HAP-1 (cell line): Measurements from ENCODE around the gene DUSP8.
"Not testable (repeated sequence)": the region's sequence is repeated elsewhere in the genome, so short reads cannot be mapped to it uniquely, and the experiment has no call there.

Experiments used
- DNase-seq, 2 experiments: peaks; one replicate each; pipeline ENCODE4 v3.0.0-alpha.2; 2016 to 2020; ENCODE audit warnings: low spot score in 2 of 2
- H3K27me3 ChIP-seq: fragments of 250-450 bp; sonication (Bioruptor Pico); 2 replicates; pipeline ENCODE4 v1.5.1; 2020; ENCODE audit warnings: low read depth, mild to moderate bottlenecking, moderate library complexity
- H3K36me3 ChIP-seq: fragments of 250-450 bp; sonication (Bioruptor Pico); replicated peaks from 2 replicates; pipeline ENCODE4 v1.5.1; 2020; ENCODE audit warnings: mild to moderate bottlenecking
- H3K4me1 ChIP-seq: fragments of 250-450 bp; sonication (Bioruptor Pico); 2 replicates; pipeline ENCODE4 v1.5.1; 2020; ENCODE audit warnings: mild to moderate bottlenecking
- H3K4me3 ChIP-seq: fragments of 250-450 bp; sonication (Bioruptor Pico); 2 replicates; pipeline ENCODE4 v1.5.1; 2020; ENCODE audit warnings: mild to moderate bottlenecking, moderate library complexity
- H3K9me3 ChIP-seq: fragments of 250-450 bp; sonication (Bioruptor Pico); 2 replicates; pipeline ENCODE4 v1.5.1; 2020; ENCODE audit warnings: mild to moderate bottlenecking, moderate library complexity
- in situ Hi-C: fragments of 300-500 bp; cut with MboI; formaldehyde crosslinking; loops from 3 replicates; pipeline ENCODE4 v1.14.3; 2020; ENCODE audit warnings: low sequenced_read_pairs, inconsistent platforms, mixed read lengths

DUSP8 gene

DNA sequence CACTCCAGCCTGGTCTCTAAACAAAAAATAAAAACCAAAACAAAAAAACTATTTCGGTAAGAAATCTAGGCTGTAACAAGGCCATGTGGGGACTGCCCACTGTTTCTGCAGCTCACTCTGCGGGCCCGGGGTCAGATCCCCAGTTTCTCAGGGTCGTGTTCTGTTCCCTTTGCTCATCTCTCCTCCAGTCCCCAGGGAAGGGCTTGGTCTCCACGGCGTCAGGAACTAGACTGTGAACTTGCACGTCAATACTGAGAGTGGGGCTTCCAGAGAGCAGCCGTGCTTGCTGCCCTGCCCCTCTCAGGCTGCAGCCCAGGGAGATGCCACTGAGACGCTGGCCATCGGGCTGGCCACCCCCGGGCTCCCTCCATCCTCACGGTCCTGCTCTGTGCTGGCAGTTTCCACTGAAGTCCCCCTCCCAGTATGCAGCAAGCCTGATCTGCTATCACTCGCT is 51.8 kb downstream of the DUSP8 start:
- Histone ChIP-seq H3K9me3 (no peaks in the 10 kb centered on the region), H3K4me3 (no peak overlapping the region), H3K36me3 (no peaks in the 10 kb centered on the region), H3K27me3 (no peaks in the 10 kb centered on the region), H3K4me1 (no peaks in the 10 kb centered on the region)
- in situ Hi-C loops = no loop called here
- no peak for DNase-seq

DNA sequence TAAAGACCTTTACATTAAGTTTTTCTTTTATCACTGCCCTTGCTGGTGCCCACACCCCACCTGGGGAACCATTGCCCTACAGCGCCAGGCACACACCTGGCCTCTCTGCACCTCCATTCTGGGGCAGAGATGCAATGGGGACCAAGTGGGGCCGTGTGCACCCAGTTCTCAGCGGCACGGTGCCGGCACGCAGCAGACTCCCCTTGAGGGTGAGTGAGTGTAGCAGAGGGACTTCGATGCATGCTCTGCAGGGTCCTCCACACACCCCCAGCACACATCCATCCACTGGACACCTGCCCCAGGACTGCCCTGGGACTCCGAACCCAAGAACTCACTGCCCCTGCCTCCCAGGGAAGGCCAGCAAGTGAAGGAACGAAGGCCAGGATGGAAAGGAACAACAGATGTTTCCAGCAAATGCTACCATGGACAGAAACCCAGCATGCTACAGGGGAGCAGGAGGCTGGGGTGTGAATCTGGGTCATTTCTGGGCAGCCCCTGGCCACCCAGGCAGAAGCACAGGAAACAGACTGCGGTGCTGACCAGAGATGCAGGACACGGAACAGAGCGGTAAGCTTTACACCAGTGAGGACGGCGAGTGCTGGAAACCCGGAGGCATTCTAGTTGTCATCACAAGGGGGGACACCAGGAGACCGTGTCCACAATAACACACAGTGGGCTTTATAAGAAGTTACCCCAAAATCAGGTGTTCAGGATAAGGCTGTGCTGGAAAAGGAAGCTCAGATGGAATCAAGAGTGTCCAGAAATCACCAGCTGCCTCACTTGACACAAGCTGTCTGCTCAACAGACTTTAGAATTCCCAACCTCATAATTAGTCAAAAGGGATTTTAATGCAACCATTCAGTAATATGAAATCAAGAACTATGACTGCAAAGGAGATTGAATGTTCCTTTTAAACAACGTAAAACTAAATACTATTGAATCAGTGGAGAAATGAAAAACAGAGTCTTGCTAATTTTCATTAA is 52.8 kb downstream of the DUSP8 start:
- H3K4me1 ChIP-seq = no peaks in the 10 kb centered on the region

DNA sequence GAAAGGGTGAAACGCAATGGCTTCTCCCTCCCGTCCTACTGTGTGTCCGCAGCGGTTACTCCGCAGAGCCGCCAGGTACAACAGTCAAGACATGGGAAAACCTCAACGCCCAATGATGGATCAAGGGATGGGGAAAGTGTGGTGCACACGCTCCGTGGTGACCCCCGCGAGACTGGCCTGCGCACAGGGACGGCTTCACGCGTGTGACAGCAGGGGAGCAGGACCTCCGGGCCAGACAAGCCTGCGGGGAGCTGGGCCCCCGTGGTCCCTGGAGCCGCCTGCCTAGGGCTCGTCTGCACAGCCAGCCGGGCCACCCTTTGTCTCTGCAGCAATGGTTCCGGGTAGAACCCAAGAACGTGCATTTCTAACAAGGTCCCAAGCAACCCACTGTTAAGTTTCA is 53.8 kb downstream of the DUSP8 start:
- no peaks in the 10 kb centered on the region for H3K27me3 ChIP-seq
- no peaks in the 10 kb centered on the region for H3K9me3 ChIP-seq
- no peaks in the 10 kb centered on the region for H3K4me1 ChIP-seq
- DNase-seq = no peak
- no peak overlapping the region for H3K4me3 ChIP-seq
- in situ Hi-C loops = loop anchor here (10.0 kb wide), 1 partner anchor 324 kb away; no protein-coding TSS in a partner anchor
- no peaks in the 10 kb centered on the region for H3K36me3 ChIP-seq

More for the DNA sequence above, 52.8 kb downstream of the DUSP8 start:
- Histone ChIP-seq H3K27me3 (no peaks in the 10 kb centered on the region), H3K4me3 (no peak overlapping the region), H3K9me3 (no peaks in the 10 kb centered on the region), H3K36me3 (no peaks in the 10 kb centered on the region)
- no peak for DNase-seq
- in situ Hi-C loops = loop anchor here (10.0 kb wide), 1 partner anchor 325 kb away; no protein-coding TSS in a partner anchor

DNA sequence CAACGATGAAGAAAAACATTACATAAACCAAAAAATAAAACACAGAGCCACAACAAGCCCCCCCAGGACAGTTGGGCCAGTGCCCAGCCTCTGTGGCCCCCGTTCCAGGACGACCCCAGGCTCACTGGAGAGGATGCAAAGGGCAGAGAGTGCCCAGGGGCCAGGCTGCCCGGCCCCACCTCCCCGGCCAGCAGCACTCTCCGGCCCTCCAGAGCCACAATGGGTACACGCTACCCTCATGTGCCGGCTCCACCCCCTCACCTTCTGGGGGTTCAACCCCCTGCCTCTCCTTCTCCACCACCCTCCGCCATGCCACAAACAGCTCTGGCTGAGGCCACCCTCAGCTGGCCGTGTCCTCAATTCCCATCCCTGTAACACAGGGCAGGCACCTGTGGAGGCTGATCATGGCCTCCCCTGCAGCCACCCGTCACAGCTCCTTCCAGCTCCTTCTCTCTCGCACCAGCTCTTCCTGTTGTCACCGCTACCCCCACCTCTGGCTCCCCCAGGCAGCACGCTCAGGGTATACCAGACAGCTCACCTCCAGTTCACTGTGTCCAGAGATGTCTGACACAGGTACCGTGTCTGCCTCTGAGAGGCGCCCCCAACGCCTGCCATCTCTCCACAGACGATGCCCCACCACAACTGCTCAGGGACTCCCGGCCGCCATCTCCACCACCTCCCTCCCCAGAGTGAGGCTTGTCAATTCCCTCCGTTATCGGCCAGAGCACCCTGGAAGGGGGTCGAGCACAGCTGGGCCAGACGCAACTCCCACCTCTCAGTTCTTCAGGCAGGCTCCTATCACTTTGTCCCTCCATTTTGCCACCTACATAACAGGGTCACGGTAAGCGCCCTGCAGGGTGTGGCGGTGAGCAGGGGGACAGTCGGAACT is 54.7 kb downstream of the DUSP8 start:
- Histone ChIP-seq H3K27me3 (no peaks in the 10 kb centered on the region), H3K4me1 (peaks cover 4% of the 10 kb centered on the region), H3K36me3 (no peaks in the 10 kb centered on the region), H3K9me3 (no peaks in the 10 kb centered on the region), H3K4me3 (no peak overlapping the region)
- DNase-seq = no peak
- in situ Hi-C loops = loop anchor here (10.0 kb wide), 1 partner anchor 323 kb away; no protein-coding TSS in a partner anchor

DNA sequence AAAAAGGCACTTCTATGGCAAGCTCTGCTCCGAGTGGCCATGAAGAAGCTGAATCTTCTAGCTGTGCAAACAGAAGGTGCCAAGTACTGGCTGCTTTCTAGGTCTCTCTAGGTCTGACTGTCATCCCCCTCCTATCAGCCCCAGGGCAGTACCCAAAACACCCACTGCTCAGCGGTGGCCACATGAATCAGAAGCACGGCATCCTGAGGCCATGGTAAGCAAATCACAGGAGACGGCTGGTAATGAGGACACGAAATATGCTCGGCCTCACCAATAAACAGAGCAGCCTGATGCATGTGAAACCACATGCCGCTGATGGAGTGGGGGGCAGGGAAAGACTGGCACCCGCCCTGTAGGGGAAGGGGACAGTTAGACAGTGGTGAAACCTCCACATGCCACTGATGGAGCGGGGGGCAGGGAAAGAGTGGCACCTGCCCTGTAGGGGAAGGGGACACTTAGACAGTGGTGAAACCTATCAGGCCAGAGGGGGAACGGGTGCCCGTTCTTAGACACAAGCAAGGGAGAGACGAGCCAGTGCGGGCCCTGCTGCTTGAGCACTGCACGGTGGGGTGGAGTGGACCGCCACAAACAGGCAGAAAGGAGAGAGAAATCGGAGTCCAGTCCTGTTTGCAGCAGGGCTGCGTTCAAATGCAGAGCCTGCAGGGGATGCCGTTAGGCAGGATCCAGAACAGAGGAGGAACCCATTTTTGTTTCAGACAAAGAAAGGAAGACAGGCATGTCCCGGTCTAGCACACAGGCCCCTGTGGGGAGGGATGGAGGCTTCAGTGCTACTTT is 55.6 kb downstream of the DUSP8 start:
- Histone ChIP-seq H3K4me3 (no peak overlapping the region), H3K36me3 (no peaks in the 10 kb centered on the region), H3K9me3 (no peaks in the 10 kb centered on the region), H3K27me3 (no peaks in the 10 kb centered on the region), H3K4me1 (peaks cover 4% of the 10 kb centered on the region)
- no peak for DNase-seq
- in situ Hi-C loops = loop anchor here (10.0 kb wide), 1 partner anchor 322 kb away; no protein-coding TSS in a partner anchor

DNA sequence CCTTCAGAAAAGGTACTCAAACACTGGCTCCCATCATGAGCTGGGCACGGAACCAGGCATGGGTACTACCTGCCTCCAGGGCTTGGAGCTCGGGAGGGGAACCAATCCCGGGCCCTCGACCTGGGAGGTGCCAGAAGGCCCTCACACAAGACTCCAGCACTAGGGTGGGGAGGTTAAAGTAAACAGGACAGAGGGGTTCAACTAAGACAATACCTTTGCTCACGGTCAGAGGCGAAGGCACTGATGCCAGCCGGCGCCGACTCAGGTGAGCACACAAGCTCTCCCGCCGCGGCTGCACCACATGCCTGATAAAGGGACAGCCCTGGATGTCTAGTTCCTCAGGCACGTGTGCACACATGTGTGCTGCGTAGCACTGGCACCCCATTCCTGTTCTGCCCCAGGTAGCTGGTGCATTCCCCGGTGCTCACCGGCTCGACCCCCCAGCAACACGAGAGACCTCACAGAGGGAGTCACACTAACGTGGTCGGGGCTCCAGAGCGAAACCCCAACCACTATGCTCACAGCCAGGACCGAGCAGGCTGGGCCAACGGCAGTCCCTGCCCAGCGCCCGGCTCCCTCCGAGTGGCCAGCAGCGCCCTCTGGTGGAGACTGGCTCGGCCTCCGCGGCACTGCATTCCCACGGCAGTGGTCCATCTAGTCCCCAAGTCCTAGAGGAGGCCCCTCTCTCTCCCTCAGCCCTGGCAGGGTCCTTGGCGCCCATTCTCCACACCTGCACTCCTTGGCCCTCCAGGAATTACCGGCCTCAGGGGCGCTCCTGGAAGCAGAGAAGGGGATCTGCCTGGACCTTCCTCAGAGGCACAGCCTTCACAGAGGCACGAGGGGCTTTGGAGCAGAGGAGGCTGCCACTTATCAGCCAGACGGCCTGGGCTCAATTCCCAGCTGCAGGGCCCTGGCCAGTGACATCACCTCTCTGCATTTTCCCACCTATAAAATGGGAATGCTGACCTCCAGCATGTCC is 56.7 kb downstream of the DUSP8 start:
- H3K4me1 ChIP-seq = peaks cover 4% of the 10 kb centered on the region
- H3K27me3 ChIP-seq = no peaks in the 10 kb centered on the region
- DNase-seq = peak; percentile 27 to 89
- in situ Hi-C loops = loop anchor here (10.0 kb wide), 1 partner anchor 321 kb away; no protein-coding TSS in a partner anchor
- H3K9me3 ChIP-seq = no peaks in the 10 kb centered on the region
- H3K4me3 ChIP-seq = no peak overlapping the region
- no peaks in the 10 kb centered on the region for H3K36me3 ChIP-seq

DNA sequence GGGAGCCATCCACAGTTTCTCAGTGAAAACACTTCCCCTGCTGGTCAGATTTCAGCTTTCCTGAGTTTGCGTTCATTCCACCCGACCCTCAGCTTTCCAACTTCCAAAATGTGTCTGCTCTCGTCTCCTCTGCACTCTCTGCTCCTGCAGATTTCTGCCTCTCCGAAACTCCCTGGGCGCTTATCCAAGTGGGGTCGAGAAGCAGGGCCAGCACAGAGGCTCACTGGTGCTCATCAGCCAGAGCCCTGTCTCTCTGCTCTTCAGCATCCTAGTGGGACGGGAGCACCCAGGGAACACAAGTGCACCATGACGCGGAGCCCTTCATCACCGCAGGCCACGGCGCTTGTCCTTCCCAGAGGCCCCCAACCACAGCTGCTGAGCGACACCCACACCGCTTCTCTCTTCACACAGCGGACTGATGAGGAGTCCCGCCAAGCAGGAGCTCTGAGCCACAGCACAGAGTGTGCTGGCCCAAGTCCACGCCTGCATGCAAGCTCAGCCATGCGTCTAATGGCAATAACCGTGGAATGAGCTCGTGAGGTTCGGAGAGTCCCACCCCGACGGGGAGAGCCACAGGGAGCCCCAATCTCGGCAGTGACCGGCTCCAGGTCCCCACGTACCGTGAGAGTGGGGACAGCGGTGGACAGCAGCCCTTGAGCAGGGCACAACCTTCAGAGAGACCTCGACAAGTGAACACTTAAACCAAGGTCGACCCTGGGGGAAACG is 57.6 kb downstream of the DUSP8 start:
- in situ Hi-C loops = loop anchor here (10.0 kb wide), 1 partner anchor 320 kb away; no protein-coding TSS in a partner anchor
- H3K4me1 ChIP-seq = peaks cover 4% of the 10 kb centered on the region

DNA sequence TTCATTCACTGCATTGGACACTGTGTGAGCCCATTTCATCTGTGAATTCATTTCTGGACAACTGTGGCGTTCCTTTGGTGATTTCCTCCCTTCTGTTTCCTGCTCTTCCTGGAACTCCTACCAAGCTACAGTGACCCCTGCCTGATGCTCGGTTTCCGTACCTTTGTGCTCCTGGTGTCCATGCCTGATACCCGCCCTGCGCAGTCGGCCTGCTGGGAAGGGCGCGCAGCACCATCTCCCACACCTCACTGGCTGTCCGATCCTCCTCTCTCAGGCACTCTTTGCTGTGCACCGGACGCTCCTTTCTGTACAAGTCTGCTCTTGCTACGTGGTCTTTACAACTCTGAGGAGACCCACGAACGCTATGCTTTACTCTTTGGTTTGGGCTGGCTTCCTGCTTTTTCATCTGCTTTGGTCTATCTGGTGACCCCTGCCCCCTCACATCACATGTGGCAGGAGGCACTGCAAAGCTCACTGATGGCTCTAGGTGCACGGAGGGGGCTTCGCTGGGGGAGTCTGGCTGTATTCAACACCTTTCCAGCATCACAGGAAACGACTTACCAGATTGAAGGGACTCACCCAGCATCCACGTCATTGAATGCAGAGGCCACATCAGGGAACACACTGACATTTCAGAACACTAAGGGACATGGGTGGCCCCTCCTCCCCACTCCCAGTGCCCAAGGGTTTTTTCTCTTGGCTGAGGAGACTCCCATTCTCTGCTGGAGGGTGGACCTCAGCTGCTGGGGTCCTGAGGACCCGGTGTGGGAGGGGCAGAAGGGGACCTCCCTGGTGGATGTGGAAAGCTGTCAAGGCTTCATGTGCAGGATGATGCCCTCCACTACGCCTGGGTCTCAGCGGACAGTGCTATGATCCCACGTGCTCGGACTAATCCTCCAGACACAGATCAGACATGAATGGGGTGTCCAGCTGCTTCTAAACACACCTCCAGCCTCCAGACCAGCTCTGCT is 58.5 kb downstream of the DUSP8 start:
- peaks cover 4% of the 10 kb centered on the region for H3K4me1 ChIP-seq
- in situ Hi-C loops = loop anchor here (10.0 kb wide), 1 partner anchor 319 kb away; no protein-coding TSS in a partner anchor
- H3K36me3 ChIP-seq = no peaks in the 10 kb centered on the region
- H3K4me3 ChIP-seq = no peak overlapping the region
- H3K9me3 ChIP-seq = no peaks in the 10 kb centered on the region
- no peak for DNase-seq
- H3K27me3 ChIP-seq = no peaks in the 10 kb centered on the region

More for the DNA sequence above, 57.6 kb downstream of the DUSP8 start:
- H3K36me3 ChIP-seq = no peaks in the 10 kb centered on the region
- DNase-seq = no peak
- no peak overlapping the region for H3K4me3 ChIP-seq
- no peaks in the 10 kb centered on the region for H3K9me3 ChIP-seq
- H3K27me3 ChIP-seq = no peaks in the 10 kb centered on the region

DNA sequence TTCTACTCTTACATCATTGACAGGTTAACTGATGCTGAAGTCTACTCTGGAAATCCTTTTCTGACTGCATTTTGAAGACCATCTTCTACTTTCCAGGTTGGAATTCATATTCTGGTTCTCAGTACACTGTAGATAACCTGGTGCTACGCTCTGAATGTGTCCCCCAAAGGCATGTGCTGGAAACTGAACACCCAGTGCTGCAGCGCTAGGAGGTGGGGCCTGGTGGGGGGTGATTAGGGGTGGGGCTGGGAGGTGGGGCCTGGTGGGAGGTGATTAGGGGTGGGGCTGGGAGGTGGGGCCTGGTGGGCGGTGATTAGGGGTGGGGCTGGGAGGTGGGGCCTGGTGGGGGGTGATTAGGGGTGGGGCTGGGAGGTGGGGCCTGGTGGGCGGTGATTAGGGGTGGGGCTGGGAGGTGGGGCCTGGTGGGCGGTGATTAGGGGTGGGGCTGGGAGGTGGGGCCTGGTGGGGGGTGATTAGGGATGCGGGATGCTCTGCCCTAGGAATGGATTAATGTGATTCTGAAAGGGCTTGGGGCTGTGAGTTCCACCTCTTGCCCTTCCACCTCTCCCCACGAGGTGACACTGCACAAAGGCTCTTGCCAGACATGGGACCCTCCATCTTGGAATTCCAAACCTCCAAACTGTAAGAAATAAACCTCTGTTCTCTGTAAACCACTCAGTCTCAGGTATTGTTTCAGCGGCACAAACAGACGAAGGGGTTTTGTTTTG is 59.4 kb downstream of the DUSP8 start:
- not testable (repeated sequence) for H3K9me3 ChIP-seq, H3K4me3 ChIP-seq, H3K36me3 ChIP-seq, H3K27me3 ChIP-seq, H3K4me1 ChIP-seq
- in situ Hi-C loops = loop anchor here (10.0 kb wide), 1 partner anchor 318 kb away; no protein-coding TSS in a partner anchor
- peak; percentile 24 to 70 for DNase-seq

DNA sequence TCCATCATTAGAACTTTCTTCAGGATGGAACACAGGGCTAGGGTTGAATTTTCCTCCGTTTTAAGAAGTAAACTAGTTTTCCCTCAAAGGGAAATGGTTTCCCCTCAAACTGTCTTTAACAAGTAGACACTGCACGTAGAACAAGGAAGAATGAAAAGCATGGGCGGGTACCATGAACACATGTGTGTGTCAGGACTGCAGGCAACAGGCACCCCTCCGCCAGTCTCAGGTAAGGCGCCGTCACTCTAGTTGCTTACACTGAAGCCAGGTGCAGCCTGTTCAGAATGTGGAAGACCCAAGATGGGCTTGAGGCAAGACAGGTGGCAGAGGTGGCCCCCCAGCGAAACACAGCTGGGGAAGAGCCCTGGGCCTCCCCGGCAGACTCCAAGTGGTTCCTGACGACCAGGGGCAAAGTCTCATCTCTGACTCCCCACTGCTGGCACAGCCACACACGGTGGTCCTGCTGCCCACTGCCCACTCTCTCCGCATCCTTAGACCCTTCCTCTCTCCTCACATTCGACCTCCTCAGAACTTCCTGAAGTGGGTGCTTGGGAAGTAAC is 60.1 kb downstream of the DUSP8 start:
- H3K4me1 ChIP-seq = peaks cover 4% of the 10 kb centered on the region
- no peak for DNase-seq

More for the DNA sequence above, 60.1 kb downstream of the DUSP8 start:
- Histone ChIP-seq H3K36me3 (no peaks in the 10 kb centered on the region), H3K4me3 (no peak overlapping the region), H3K9me3 (no peaks in the 10 kb centered on the region), H3K27me3 (no peaks in the 10 kb centered on the region)
- in situ Hi-C loops = loop anchor here (10.0 kb wide), 1 partner anchor 317 kb away; no protein-coding TSS in a partner anchor
